Myocyte (in vitro differentiated cells): ENCODE results near the gene PCDHGA3. TPM values are rescaled to one million over a fixed set of nuclear protein-coding genes. Genes with fewer than 3 reads are reported as not detected.
"Not testable (repeated sequence)": the region's sequence is repeated elsewhere in the genome, so short reads cannot be mapped to it uniquely, and the experiment has no call there.

Experiments
- DNase-seq: peaks from one replicate; pipeline ENCODE4 v3.0.0-alpha.2; 2012; ENCODE audit warnings: low read depth
- polyA plus RNA-seq: library from polyadenylated mRNA; unstranded; fragments of >200 nt; gene quantifications from one replicate; pipeline ENCODE4 v1.2.1, GENCODE V29; 2012; ENCODE audit warnings: missing spikeins
- total RNA-seq: library from RNA; depleted of rRNA; stranded (reverse); fragments of >200 nt; gene quantifications from 2 replicates; pipeline ENCODE4 v1.2.3, GENCODE V29; 2014

Gene PCDHGA3
- 0.48 and 0.57 TPM in 2 replicates for total RNA-seq
- polyA plus RNA-seq = 0.23 TPM

DNA sequence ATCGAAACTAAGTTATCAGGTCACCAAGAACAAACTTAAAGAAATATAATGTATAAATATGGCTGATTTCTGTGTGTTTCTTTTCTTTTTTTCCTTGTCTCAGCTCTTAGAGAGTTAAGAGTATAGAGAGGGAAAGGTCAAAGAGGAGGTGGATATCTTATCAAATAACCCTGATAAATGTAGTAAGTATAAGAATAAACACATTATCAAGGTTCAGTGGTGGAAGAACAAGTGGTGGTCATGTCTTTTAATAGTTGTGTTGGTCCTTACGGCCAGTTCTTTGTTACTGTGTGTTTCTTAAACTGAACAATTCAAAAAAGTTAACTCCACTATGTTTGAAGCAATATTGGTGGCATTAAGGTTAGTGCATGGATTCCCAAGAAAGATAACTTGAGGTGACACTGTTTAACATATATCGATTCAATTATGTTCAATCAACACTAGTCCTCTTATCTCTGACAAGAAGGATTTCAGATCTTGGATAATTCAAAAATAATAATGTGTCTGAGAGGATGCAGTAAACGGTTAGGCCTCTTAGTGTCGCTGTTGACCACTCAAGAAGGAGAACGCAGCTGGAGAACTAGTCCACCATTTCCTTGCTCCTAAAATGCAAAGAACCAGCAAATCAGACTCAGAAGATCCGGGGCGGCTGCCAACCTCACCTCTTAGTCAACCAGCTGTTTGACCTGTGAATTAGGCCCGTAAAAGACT lies at the start of gene PCDHGA3:
PCDHGA3 (plus strand) TSS at position 588 of the 711 bp plus-strand sequence. CDS start 205 bp downstream, outside the sequence.
- no peak for DNase-seq

GRCh38 chr5:141298376-141298775 lies 45.3 kb upstream of the PCDHGA3 start:
- DNase-seq = no peak

DNA sequence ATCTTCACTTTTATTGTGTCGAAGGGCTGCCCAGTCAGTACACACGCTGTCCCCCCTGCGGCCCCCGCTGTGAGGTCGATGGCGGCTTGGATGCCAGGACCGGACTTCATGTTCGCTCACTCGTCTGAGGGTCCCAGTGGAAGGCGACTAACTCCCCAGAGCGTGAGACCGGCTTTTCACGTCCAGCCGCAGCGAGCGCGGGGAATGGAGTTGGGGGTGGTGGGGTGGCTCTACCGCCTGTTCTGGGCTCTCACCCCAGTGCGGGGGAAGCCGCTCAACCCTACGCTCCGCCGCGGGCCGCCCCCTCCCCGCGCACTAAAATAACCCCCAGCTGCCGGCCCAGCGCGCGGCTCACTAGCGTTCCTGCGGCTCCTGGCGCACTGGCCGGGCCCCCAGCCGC lies 39.9 kb upstream of the PCDHGA3 start, which contains the start of gene SLC25A2:
SLC25A2 (minus strand) TSS at position 294 of the 400 bp plus-strand sequence; CDS start at position 110, 184 bp downstream.
- DNase-seq = no peak

DNA sequence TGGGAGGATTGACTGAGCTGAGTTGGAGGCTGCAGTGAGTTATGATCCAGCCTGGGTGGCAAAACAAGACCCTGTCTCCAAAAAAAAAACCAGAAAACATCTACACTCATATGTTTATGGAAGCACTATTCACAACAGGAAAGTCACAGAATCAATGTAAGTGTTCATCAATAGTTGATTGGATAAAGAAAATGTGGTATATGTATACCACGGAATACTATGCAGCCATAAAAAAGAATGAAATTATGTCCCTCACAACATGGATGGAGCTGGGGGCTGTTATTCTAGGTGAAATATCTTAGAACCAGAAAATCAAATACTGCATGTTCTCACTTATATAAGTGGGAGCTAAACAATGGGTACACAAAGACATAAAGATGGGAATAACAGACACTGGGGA lies 37.0 kb upstream of the PCDHGA3 start:
- no peak for DNase-seq

DNA sequence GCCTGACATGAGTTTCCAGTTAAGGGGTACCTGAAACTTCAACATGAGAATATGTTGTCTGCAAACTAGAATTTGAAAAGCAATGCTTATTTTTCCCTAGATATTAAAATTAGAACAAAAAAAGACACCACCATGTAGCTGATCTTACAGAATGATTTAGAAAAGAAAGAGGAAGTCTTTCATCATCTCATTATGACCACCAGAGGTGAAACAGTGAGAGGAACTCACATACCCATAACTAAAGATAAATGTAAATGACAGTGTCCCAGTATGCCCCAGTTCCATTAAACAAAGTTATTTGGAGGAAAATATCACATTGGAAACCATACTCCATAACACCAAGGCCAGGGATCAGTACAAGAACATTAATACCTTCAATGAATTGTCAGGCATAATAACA lies 29.9 kb upstream of the PCDHGA3 start:
- DNase-seq = no peak

- DNase-seq = not testable (repeated sequence)
Observed at GRCh38 chr5:141316963-141317362, 26.7 kb upstream of the PCDHGA3 start.

DNA sequence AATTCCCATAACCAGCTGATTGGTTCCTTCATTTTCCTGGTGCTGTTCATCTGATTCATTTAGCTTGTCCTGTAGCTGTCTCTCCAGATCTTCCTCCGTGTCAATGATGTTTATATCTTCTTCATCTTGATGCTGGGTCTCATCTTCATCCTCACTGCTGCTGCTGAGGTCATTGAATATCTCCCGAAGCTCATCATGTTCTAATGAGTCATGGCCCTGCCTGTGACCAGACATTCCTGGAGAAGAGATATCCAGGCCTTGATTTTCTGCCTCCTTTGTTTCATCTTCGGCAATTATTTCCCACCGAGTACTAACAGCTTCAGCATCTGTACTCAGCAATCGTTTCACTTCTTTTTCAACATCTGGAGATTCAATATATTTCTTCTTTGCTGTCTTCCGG lies 24.4 kb upstream of the PCDHGA3 start:
- DNase-seq = no peak

DNA sequence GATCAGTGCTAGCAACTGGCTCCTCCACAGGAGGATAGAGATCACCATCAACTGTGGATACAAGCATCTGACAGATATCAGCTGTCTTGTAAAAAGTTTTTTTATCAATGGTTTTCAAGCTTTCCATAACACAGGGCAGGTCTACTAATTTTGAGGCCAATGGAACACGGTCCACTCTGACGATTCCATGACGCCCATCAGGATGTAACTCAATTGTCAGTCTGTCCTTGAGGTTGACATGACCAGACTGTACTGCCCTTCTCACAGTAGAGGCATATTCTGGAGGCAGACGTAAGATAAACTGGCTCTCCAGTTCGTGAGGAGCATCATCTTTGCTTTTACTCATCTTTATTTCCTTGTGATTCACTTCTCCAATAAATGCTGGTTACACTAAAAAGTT lies 23.9 kb upstream of the PCDHGA3 start:
- DNase-seq = no peak

GRCh38 chr5:141320225-141321169 lies 23.1 kb upstream of the PCDHGA3 start, which contains the start of gene TAF7:
Gene TAF7 (minus strand): TSS chr5:141320784. CDS start chr5:141320044, 740 bp downstream.
- peak; percentile 96 for DNase-seq

DNA sequence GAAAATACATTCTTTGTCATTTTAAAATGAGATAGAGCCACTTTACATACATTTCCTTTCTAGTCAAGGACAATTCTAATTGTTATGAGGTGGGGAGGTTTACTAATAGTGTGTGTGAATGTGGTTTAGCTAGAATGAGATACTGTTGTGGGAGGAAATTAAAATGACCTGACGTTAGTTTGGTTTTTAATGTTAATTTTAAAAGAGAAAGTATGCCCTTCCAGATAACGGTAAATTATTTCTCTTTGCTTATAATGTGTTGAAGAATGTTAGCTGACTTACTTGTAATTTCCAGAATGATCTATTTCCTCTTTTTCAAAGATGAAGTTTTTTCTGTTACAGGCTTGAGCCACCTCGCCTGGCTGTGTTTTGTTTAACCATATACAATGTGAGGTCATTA lies 21.4 kb upstream of the PCDHGA3 start:
- no peak for DNase-seq

GRCh38 chr5:141326088-141326854 lies 17.4 kb upstream of the PCDHGA3 start:
- peak; percentile 56 for DNase-seq

DNA sequence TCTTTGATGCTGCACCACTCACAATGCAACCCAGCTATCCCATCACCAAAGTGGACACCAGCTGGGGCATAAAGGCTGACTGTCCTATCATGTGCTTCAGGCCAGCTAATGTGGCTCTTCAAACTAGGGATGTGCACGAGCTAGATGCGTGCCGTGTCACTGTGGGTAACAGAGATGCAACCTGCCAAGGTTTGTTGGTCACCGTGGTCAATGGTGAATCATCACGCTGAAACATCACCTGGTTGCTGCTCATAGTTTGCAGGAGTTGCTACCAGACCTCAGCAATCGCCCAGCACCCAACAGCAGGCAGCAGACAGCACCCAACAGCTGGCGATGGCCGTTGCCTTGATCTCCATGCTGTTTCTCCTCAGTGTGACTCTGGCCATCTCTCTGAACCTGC lies 15.4 kb upstream of the PCDHGA3 start:
- DNase-seq = no peak

- peak; percentile 70 for DNase-seq
Observed at GRCh38 chr5:141330299-141331080, 13.1 kb upstream of the PCDHGA3 start, which contains the start of gene PCDHGA1. Gene PCDHGA1 (plus strand): TSS chr5:141330514.

GRCh38 chr5:141332571-141332970 lies 11.1 kb upstream of the PCDHGA3 start:
- DNase-seq = not testable (repeated sequence)

DNA sequence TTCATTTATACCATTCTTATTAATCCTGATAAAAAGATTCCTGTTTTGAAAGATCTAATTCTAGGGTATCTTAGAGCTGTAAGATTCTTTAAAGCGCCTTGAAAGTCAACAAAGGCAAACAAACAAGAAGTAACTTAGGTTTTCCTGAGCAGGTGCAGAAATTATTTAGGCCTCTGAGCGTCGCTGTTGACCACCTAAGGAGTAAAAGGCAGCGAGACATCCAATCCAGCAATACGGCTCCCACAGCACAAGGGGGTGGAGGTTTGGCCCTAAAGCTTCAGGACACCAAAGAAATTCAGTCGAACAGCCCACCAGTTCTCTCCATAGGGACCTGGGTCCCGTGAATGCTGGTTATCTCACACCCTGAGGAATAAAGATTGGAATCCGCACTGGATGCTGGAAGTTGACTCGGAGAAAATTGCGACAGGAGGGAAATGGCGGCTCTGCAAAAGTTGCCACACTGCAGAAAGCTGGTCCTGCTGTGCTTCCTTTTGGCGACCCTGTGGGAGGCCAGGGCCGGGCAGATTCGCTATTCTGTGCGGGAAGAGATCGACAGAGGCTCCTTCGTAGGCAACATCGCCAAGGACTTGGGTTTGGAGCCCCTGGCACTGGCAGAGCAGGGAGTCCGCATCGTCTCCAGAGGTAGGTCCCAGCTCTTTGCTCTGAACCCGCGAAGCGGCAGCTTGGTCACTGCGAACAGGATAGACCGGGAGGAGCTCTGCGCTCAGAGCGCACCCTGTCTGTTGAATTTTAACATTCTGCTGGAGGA lies 4.9 kb upstream of the PCDHGA3 start, which contains the start of gene PCDHGA2:
PCDHGA2 (plus strand) TSS at position 223 of the 769 bp plus-strand sequence.
- no peak for DNase-seq

GRCh38 chr5:141340781-141341354 lies 2.8 kb upstream of the PCDHGA3 start:
- not testable (repeated sequence) for DNase-seq

- DNase-seq = no peak
Observed at GRCh38 chr5:141342773-141343172, 856 bp upstream of the PCDHGA3 start.

DNA sequence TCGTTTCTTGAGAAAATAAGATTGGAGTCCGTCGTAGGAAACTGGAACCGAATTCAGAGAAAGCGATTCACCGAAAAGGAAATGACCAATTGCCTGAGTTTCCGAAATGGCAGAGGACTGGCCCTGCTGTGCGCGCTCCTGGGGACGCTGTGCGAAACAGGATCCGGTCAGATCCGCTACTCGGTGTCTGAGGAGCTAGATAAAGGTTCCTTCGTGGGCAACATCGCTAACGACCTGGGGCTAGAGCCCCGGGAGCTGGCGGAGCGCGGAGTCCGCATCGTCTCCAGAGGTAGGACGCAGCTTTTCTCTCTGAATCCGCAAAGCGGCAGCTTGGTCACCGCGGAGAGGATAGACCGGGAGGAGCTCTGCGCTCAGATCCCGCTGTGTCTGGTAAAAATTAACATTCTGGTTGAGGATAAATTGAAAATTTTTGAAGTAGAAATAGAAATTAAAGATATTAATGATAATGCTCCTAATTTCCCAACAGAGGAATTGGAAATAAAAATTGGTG lies 379 bp downstream of the PCDHGA3 start:
- DNase-seq = no peak

DNA sequence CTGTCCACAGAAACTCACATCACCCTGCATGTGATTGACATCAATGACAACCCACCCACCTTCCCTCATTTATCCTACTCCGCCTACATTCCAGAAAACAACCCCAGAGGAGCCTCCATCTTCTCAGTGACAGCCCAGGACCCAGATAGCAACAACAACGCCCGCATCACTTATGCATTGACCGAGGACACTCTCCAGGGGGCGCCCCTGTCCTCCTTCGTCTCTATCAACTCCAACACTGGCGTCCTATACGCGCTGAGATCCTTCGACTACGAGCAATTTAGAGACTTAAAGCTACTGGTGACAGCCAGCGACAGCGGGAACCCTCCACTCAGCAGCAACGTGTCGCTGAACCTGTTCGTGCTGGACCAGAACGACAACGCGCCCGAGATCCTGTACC lies 1.7 kb downstream of the PCDHGA3 start:
- DNase-seq = no peak
